Muscle layer of colon (tissue), 2 donors: ENCODE results near the gene C18orf63.
"Not testable (repeated sequence)": the region's sequence is repeated elsewhere in the genome, so short reads cannot be mapped to it uniquely, and the experiment has no call there.

Experiments used
- H3K27ac ChIP-seq: one replicate; pipeline ENCODE4 v1.7.0; 2013; ENCODE audit warnings: low read depth, mild to moderate bottlenecking, low read length, moderate library complexity
- H3K27me3 ChIP-seq, 2 donors: one replicate each; pipeline ENCODE4 v1.7.0; 2013; ENCODE audit warnings: low read length in 2 of 2, mild to moderate bottlenecking in 2 of 2; ENCODE audit not compliant: insufficient read depth in 2 of 2, control insufficient read depth in 1 of 2
- H3K36me3 ChIP-seq: one replicate; pipeline ENCODE4 v1.7.0; 2013; ENCODE audit warnings: mild to moderate bottlenecking, low read length; ENCODE audit not compliant: insufficient read depth
- H3K4me1 ChIP-seq: one replicate; pipeline ENCODE4 v1.7.0; 2013; ENCODE audit warnings: mild to moderate bottlenecking, low read length; ENCODE audit not compliant: insufficient read depth
- H3K4me3 ChIP-seq, 2 donors: one replicate each; pipeline ENCODE4 v1.7.0; 2013; ENCODE audit warnings: low read length in 2 of 2, low read depth in 1 of 2, mild to moderate bottlenecking in 1 of 2, moderate library complexity in 1 of 2
- H3K9ac ChIP-seq: one replicate; pipeline ENCODE4 v1.7.0; 2013; ENCODE audit warnings: low read length
- H3K9me3 ChIP-seq: one replicate; pipeline ENCODE4 v1.7.0; 2013; ENCODE audit warnings: mild to moderate bottlenecking, low read length
- donor health status: abdominal sarcoma.
- donor health status: Adenocarcinoma of cecum.

Gene C18orf63

DNA sequence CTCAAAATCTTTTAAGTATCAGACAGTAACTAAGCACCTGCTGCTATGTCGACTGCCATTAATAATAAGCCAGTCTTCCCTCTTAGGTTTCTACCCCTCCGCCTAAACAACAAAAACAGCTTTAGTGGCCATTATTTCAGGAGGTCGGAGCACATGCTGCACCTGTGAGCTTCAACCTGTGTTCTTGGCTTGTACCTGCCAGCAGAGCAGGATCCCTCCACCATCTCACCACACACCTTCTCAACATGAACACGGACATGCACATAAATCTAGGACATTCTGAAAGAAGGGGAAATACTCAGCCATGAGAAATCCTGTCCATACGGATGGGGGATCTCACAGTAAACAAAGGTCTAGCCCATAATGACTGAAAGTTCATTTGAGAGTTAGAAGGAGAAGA is 27.6 kb upstream of the C18orf63 start:
- H3K9ac ChIP-seq, result no peak overlapping the region
- H3K27me3 ChIP-seq, result no peaks in the 10 kb centered on the region
- no peaks in the 10 kb centered on the region for H3K9me3 ChIP-seq
- H3K36me3 ChIP-seq, result no peaks in the 10 kb centered on the region
- H3K27ac ChIP-seq, result peak overlapping the region; percentile 21
- H3K4me3 ChIP-seq, result peak overlapping the region in 1 of 2 donors; percentile 9
- peaks cover 54% of the 10 kb centered on the region for H3K4me1 ChIP-seq

DNA sequence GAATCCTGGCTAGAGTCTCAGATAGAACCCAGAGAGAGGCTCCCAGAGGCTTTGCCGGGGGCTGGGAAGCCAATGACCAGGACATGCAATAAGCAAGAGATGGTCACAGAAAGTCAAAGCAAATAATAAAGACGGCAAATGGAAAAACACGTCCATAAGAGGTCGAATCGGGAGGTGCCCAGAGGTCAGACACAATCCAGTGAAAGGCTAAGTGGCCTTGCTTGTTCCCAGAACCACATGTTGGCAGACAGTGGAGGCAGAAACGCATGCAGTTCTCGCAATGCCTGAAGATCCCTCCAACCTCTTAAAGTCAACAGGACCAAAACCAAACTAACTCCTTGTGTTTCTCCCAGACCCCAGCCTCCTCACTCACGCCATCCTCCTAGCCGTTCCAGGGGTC is 26.9 kb upstream of the C18orf63 start:
- peak overlapping the region; percentile 56 for H3K27ac ChIP-seq
- H3K4me1 ChIP-seq, result peaks cover 48% of the 10 kb centered on the region
- no peaks in the 10 kb centered on the region for H3K27me3 ChIP-seq
- H3K9me3 ChIP-seq, result no peaks in the 10 kb centered on the region
- H3K36me3 ChIP-seq, result no peaks in the 10 kb centered on the region
- H3K9ac ChIP-seq, result no peak overlapping the region
- no peak overlapping the region for H3K4me3 ChIP-seq

DNA sequence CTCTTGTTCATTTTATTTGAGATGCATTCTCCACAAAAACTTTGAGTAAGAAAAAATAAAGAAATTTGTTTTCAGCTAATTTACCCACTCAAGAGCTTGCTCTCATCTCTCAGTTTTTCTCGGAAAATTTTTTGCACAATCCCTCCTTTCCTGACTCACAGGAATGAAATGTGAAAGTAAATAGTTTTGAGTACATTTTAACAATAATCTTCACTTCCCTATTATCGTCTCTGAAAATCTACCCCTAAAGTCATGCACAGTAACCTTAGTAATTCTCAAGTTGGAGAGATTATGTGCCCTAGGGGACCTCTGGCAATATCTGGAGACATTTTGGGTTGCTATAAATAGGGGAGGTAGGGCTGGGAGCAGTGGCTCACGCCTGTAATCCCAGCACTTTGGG is 26.5 kb upstream of the C18orf63 start:
- H3K4me3 ChIP-seq, result no peak overlapping the region
- H3K36me3 ChIP-seq, result no peaks in the 10 kb centered on the region
- H3K27me3 ChIP-seq, result no peaks in the 10 kb centered on the region
- H3K9ac ChIP-seq, result no peak overlapping the region
- peak overlapping the region; percentile 56 for H3K27ac ChIP-seq
- H3K9me3 ChIP-seq, result no peaks in the 10 kb centered on the region
- peaks cover 43% of the 10 kb centered on the region for H3K4me1 ChIP-seq

DNA sequence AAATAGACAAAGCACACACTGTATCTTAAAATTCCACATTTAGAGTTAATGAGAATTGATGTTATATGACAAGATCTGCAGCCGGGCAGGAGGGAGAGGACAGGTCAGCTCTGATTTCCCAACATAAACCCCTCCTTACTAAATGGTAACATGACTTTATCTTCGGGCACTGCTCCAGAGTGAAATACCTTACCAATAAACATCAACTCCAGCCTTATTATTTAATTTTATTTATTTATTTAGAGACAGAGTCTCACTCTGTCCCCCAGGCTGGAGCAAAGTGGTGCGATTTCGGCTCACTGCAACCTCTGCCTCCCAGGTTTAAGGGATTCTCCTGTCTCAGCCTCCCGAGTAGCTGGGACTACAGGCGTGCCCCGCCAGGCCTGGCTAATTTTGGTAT is 25.6 kb upstream of the C18orf63 start:
- Histone ChIP-seq H3K36me3 (no peaks in the 10 kb centered on the region), H3K27ac (peak overlapping the region; percentile 83), H3K4me1 (peaks cover 36% of the 10 kb centered on the region), H3K9ac (no peak overlapping the region), H3K4me3 (no peak overlapping the region), H3K9me3 (no peaks in the 10 kb centered on the region), H3K27me3 (no peaks in the 10 kb centered on the region)

DNA sequence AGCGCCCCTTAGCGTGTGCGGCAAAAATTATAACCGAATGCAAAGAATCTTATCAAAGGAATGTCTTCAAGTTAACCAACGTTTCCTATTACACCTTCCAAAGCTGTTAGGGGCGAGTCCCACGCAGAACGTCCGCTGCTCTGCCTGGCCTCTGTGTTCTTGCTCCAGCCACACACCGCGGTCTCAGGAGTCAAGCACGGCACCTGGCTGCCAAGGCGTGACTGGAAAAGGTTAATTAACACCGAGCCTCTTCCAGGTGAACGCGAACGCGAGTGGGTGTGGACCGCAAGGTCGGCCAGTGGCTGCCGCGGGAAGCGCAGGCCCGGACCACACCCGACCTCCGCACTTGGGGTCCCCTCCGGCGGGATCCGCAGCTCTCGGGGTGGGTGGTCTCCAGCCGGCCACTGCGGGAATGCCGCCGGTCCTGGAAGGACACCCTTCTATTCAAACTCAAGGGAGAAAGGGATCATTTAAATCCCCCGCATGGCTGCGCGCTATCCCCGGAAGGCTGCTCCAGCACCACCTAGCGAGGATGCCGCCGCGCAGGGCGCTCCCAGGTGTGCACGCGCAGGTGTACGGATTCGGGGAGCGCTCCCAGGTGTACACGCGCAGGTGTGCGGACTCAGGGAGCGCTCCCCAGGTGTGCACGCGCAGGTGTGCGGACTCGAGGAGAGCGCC is 24.7 kb upstream of the C18orf63 start:
- Histone ChIP-seq H3K4me3 (peak overlapping the region; percentile 82 to 94), H3K4me1 (peaks cover 27% of the 10 kb centered on the region), H3K27ac (peak overlapping the region; percentile 83), H3K36me3 (no peaks in the 10 kb centered on the region), H3K9ac (peak overlapping the region; percentile 65), H3K9me3 (no peaks in the 10 kb centered on the region), H3K27me3 (no peaks in the 10 kb centered on the region)

DNA sequence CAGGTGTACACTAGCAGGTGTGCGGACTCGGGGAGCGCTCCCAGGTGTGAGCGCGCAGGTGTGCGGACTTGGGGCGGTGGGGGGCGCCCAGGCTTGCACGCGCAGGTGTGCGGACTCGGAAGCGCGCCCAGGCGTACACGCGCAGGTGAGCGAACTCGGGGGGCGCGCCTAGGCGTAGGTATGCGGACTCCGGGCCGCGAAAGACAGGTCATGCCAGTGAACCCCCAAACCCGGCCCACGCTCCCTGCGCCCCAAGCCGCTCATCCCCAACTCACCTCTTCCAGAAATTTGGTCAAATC is 24.2 kb upstream of the C18orf63 start:
- no peaks in the 10 kb centered on the region for H3K9me3 ChIP-seq
- peak overlapping the region; percentile 65 for H3K9ac ChIP-seq
- peak overlapping the region; percentile 82 to 94 for H3K4me3 ChIP-seq
- H3K27ac ChIP-seq, result peak overlapping the region; percentile 83
- H3K27me3 ChIP-seq, result no peaks in the 10 kb centered on the region
- H3K4me1 ChIP-seq, result peaks cover 22% of the 10 kb centered on the region
- no peaks in the 10 kb centered on the region for H3K36me3 ChIP-seq

DNA sequence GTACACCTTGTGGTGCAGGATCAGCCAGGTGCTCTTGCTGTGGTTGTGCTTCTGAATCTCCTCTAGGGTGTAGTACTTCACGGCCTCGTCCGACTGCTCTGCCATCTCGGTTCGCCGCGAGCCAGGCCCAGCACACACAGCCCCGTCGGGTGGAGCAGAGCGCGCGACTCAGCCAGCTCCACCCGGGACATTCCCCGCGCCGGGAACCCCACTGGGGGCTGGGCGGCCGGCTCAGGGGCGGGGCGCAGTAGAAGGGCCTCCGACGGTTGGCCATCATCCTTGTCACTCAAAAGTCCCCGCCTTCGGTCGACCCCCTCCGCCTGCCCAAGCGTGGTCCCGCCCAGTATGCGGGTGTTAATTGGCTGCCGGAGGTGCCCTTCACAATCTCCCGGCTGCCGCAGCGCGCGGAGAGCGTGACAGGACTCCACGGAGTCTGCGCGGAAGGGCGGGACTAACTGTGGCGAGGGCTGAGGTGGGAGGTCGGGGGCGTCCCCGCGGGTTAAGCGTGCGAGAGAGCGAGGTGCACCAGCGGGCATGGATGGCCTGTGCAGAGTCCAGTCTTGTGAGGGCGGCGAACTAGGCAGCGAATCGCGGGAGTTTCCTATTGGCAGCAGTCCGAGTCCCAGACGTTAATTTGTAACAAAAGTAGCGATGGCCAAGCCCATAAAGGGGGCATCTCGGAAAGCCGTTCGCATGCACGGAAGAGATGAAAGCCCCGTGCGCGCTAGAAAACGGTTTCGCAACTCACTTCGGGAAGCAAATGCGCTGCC is 23.7 kb upstream of the C18orf63 start, which contains the start of gene CYB5A:
Gene CYB5A, minus strand, starts transcription at position 193 of the 770 bp plus-strand sequence. Its CDS starts 88 bp downstream, at position 105.
- Histone ChIP-seq H3K36me3 (no peaks in the 10 kb centered on the region), H3K27ac (peak within 1 kb of the TSS; percentile 83), H3K4me1 (peaks cover 17% of the 10 kb centered on the region), H3K4me3 (peak within 1 kb of the TSS; percentile 82 to 94), H3K9me3 (no peaks in the 10 kb centered on the region), H3K9ac (peak within 1 kb of the TSS; percentile 65), H3K27me3 (no peaks in the 10 kb centered on the region)

DNA sequence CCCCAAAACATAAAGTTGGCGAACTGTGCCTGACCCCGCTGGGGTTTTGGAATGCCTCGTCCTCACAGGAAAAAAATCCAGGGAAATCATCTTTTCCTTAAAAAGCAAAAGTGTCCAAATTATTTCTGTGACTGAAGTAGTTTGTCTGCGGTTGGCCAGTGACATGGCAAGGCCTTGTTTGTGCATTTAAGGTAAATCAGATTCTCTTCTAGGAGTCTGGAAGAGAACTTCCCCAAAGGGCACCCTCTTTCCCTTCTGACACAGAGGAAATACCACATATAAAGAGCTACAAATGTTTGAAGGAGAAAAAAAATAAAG is 23.1 kb upstream of the C18orf63 start:
- H3K4me1 ChIP-seq, result peaks cover 12% of the 10 kb centered on the region
- H3K27ac ChIP-seq, result peak overlapping the region; percentile 83
- no peaks in the 10 kb centered on the region for H3K27me3 ChIP-seq
- H3K9ac ChIP-seq, result peak overlapping the region; percentile 54
- peak overlapping the region; percentile 59 to 82 for H3K4me3 ChIP-seq
- no peaks in the 10 kb centered on the region for H3K9me3 ChIP-seq
- no peaks in the 10 kb centered on the region for H3K36me3 ChIP-seq

DNA sequence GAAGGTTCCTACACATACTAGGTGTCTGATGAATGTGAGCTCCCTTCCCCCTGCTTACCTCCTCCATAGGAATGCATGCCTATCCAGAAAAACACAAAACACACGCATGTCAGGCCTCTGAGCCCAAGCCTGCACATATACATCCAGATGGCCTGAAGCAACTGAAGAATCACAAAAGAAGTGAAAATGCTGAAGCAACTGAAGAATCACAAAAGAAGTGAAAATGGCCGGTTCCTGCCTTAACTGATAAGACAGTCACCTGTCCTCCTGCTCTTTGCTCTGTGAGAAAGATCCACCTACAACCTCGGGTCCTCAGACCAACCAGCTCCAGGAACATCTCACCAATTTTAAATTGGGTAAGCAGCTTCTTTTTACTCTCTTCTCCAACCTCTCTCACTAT is 22.7 kb upstream of the C18orf63 start:
- H3K27ac ChIP-seq, result peak overlapping the region; percentile 83
- not testable (repeated sequence) for H3K4me1 ChIP-seq, H3K9ac ChIP-seq, H3K36me3 ChIP-seq, H3K27me3 ChIP-seq, H3K4me3 ChIP-seq, H3K9me3 ChIP-seq

DNA sequence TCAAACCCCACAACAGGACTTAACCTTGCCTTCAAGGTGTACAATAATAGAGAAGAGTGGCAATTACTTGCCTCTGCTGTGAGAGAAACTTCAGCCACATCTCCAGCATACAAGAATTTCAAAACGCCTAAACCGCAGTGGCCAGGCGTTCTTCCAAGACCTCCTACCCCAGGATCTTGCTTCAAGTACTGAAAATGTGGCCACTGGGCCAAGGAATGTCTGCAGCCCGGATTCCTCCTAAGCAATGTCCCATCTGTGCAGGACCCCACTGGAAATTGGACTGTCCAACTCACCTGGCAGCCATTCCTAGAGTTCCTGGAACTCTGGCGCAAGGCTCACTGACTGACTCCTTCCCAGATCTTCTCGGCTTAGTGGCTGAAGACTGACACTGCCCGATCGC is 21.1 kb upstream of the C18orf63 start:
- Histone ChIP-seq H3K4me1 (no peaks in the 10 kb centered on the region), H3K9ac (no peak overlapping the region), H3K4me3 (no peak overlapping the region), H3K36me3 (no peaks in the 10 kb centered on the region), H3K27me3 (no peaks in the 10 kb centered on the region), H3K9me3 (no peaks in the 10 kb centered on the region), H3K27ac (no peak overlapping the region)

DNA sequence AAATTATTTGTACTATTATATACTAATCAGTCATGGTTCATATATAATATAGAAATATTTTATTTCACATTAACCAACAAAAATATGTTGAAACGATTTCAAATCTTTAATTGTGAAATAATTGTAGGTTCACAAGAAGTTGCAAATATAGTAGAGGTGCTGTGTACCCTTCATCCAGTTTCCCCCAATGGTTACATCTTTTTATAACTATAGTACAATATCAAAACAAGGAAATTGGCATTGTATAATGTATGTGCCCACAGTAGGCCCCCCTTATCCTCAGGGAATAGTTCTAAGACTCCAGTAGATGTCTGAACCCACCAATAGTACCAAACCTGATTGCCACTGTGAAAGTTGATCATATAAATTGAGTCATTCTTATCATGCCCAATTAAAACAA is 16.5 kb upstream of the C18orf63 start:
- H3K4me3 ChIP-seq, result no peak overlapping the region
- no peaks in the 10 kb centered on the region for H3K27me3 ChIP-seq
- H3K9ac ChIP-seq, result no peak overlapping the region
- H3K36me3 ChIP-seq, result no peaks in the 10 kb centered on the region
- H3K27ac ChIP-seq, result no peak overlapping the region
- no peaks in the 10 kb centered on the region for H3K9me3 ChIP-seq
- no peaks in the 10 kb centered on the region for H3K4me1 ChIP-seq

DNA sequence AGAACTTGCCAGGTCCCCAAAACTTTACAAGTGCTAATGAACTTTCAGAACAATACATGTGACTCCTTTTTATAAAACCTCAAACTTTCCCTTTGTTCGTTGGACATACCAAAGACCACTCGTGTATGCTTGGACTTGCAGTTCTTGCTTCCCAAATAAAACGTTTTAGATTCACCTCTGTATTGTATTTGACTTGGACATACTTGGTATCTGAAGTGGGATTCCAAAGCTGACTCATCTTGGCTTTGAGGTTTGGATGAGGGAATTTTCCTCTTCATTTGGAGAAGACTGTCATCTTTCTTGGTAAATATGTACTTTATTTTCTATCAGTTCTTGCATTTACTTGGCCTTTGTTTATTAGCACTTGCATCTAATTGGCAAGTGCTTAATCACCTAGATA is 15.9 kb upstream of the C18orf63 start:
- no peak overlapping the region for H3K9ac ChIP-seq
- H3K36me3 ChIP-seq, result no peaks in the 10 kb centered on the region
- no peaks in the 10 kb centered on the region for H3K9me3 ChIP-seq
- no peak overlapping the region for H3K4me3 ChIP-seq
- H3K4me1 ChIP-seq, result no peaks in the 10 kb centered on the region
- no peak overlapping the region for H3K27ac ChIP-seq
- H3K27me3 ChIP-seq, result no peaks in the 10 kb centered on the region
